ENCODE data around the gene SRI.

DNA sequence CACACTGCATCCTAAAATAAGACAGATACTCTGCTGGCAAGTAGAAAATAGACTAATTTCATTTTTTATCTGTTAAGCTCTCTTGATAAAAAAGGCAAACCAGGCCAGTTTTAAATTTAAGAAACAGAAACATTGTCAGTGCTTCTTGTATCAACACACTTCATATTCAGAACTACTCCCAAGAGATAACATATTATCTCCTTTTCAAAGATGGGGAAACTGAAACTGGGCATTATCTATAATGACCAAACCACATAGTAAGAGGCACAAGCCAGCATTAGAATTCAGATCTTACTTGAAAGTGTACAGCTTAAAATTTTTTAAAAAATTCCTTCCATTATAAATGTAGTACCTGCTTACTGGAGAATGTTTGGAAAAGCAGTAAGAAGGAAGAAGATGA, 14.7 kb downstream of the SRI start:
- TF ChIP-seq CTCF (IDR thresholded peaks at IDR 0.05; ENCODE audit: borderline replicate concordance, extremely low read depth, low read length, poor library complexity, severe bottlenecking) (no peak), EZH2 (IDR thresholded peaks at IDR 0.05; ENCODE audit: borderline replicate concordance, low read depth, low read length, severe bottlenecking) (no peak)
